HCT116 (cell line): ENCODE data around the gene SLC35E4.

Experiments used
- ATF3 ChIP-seq: IDR thresholded peaks from 2 replicates; pipeline ENCODE4 v1.6.1; 2012
- CBX3 ChIP-seq: IDR thresholded peaks from 2 replicates; pipeline ENCODE4 v1.6.1; 2012; ENCODE audit warnings: low read depth
- CTCF ChIP-seq, 3 experiments: fragments of 200-600 bp in 1 of 3; sonication (generic) in 1 of 3; IDR thresholded peaks in 2 of 3; conservative IDR thresholded peaks in 1 of 3; 2 replicates each; pipeline ENCODE4 v1.5.1; 2012 to 2017; ENCODE audit warnings: low read depth in 2 of 3, low read length in 2 of 3, antibody characterized with exemption in 1 of 3, borderline replicate concordance in 1 of 3, control low read depth in 1 of 3, mild to moderate bottlenecking in 1 of 3, mixed read lengths in 1 of 3, mixed run types in 1 of 3, moderate library complexity in 1 of 3; ENCODE audit not compliant: insufficient read depth in 1 of 3
- ELF1 ChIP-seq: IDR thresholded peaks from 2 replicates; pipeline ENCODE4 v1.6.1; 2012; ENCODE audit warnings: low read depth, borderline replicate concordance
- POLR2A ChIP-seq: IDR thresholded peaks from 2 replicates; pipeline ENCODE4 v1.7.0; 2011; ENCODE audit warnings: borderline replicate concordance; ENCODE audit not compliant: insufficient read depth, insufficient read length; ENCODE audit errors: extremely low read depth
- POLR2AphosphoS5 ChIP-seq: IDR thresholded peaks from 2 replicates; pipeline ENCODE4 v1.6.1; 2011; ENCODE audit warnings: mild to moderate bottlenecking, low read depth, low read length, moderate library complexity
- REST ChIP-seq: IDR thresholded peaks from 2 replicates; pipeline ENCODE4 v1.6.1; 2012; ENCODE audit warnings: low read depth
- YY1 ChIP-seq: IDR thresholded peaks from 2 replicates; pipeline ENCODE4 v1.6.1; 2011; ENCODE audit warnings: low read length, low read depth, moderate library complexity, mild to moderate bottlenecking; ENCODE audit not compliant: insufficient replicate concordance; ENCODE audit errors: extremely low read depth

DNA sequence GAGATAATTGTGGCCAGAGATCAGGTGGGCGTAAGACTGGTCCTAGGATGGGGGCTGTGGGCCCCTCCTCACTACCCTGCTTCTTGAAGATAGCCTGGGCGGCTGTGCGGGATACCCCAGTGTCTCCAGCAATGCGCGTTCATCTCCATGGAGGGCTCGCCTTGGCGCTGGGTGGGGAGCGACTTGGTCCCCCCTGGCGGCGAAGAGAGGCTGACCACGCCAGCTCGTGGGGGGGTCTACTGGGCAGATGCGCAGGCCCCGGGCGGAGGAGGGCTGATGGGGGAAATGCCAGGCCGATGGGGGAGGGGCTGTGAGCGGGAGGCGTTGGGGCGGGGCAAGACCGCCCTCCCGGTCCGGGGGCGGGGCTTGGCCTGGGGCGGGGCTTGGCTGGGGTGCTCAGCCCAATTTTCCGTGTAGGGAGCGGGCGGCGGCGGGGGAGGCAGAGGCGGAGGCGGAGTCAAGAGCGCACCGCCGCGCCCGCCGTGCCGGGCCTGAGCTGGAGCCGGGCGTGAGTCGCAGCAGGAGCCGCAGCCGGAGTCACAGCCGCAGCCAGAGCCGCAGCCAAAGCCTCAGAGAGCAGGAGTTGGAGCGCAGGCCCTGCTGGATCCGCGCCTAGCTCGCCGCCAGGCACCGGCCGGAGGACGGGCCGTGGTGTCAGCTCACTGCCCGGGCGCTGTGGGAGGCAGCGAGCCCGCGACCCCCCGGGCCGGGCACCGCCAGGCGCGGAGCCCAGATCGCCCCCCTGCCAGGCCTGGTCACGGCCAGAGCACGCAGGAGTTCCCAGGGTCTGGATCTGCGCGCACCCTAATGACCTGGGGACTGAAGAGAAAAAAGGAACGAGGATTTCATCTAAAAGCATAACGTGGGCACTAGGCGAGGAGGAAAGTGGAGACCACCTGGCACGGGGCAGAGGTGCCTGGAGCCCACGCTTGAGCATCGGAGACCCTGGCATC is at the start of gene SLC35E4:
- no peak for TF ChIP-seq YY1
- peak; percentile 82 for TF ChIP-seq POLR2AphosphoS5
- TF ChIP-seq CTCF (IDR thresholded peaks at IDR 0.05 in 2 of 3, conservative IDR thresholded peaks at IDR 0.05 in 1 of 3; ENCODE audit: borderline replicate concordance in 1 of 3, insufficient read depth in 1 of 3, low read depth in 2 of 3, low read length in 2 of 3) = peak in 1 of 3 experiments; percentile 21; a peak in 1 of 6 replicates
- no peak for TF ChIP-seq POLR2A
- TF ChIP-seq CBX3 = no peak
- TF ChIP-seq ATF3 = no peak
- TF ChIP-seq REST = no peak
- TF ChIP-seq ELF1 = no peak
